Mesenchymal stem cell (in vitro differentiated cells and primary cell): ENCODE data around the gene DHCR24.

ENCODE experiments used
- DNase-seq: peaks from one replicate; pipeline ENCODE4 v3.0.0-alpha.2; 2013
- H2AFZ ChIP-seq: one replicate; pipeline ENCODE4 v1.6.1; 2013; ENCODE audit warnings: low read depth, mild to moderate bottlenecking, control low read depth, inconsistent platforms, low read length, moderate library complexity
- H2AK5ac ChIP-seq: 2 replicates; pipeline ENCODE4 v1.6.1; 2013; ENCODE audit warnings: low read length, moderate library complexity, mild to moderate bottlenecking, inconsistent platforms; ENCODE audit not compliant: severe bottlenecking
- H2BK120ac ChIP-seq: one replicate; pipeline ENCODE4 v1.6.1; 2013; ENCODE audit warnings: low read depth, mild to moderate bottlenecking, inconsistent platforms, low read length, moderate library complexity
- H2BK12ac ChIP-seq, 2 experiments: one replicate each; pipeline ENCODE4 v1.6.1; 2013; ENCODE audit warnings: inconsistent platforms in 2 of 2, low read length in 2 of 2, mild to moderate bottlenecking in 2 of 2, moderate library complexity in 2 of 2, control low read depth in 1 of 2
- H2BK15ac ChIP-seq: one replicate; pipeline ENCODE4 v1.6.1; 2013; ENCODE audit warnings: mild to moderate bottlenecking, low read depth, inconsistent platforms; ENCODE audit not compliant: poor library complexity, severe bottlenecking
- H2BK5ac ChIP-seq: 2 replicates; pipeline ENCODE4 v1.6.1; 2013; ENCODE audit warnings: low read depth, mild to moderate bottlenecking, low read length, control low read depth, inconsistent platforms; ENCODE audit not compliant: poor library complexity, severe bottlenecking
- H3K14ac ChIP-seq, 2 experiments: one replicate each; pipeline ENCODE4 v1.6.1; 2013; ENCODE audit warnings: inconsistent platforms in 2 of 2, low read length in 2 of 2, control low read depth in 1 of 2, mild to moderate bottlenecking in 1 of 2, moderate library complexity in 1 of 2
- H3K18ac ChIP-seq, 2 experiments: one replicate each; pipeline ENCODE4 v1.6.1; 2013; ENCODE audit warnings: inconsistent platforms in 2 of 2, low read length in 2 of 2, control low read depth in 1 of 2, low read depth in 1 of 2, mild to moderate bottlenecking in 1 of 2
- H3K23ac ChIP-seq, 2 experiments: one replicate each; pipeline ENCODE4 v1.6.1; 2013; ENCODE audit warnings: inconsistent platforms in 2 of 2, low read length in 2 of 2, mild to moderate bottlenecking in 2 of 2, moderate library complexity in 2 of 2, control low read depth in 1 of 2
- H3K27ac ChIP-seq: 2 replicates; pipeline ENCODE4 v1.5.1; 2013; ENCODE audit warnings: mild to moderate bottlenecking, moderate library complexity, low read length, control low read depth, inconsistent platforms; ENCODE audit not compliant: poor library complexity, severe bottlenecking
- H3K27me3 ChIP-seq, 2 experiments: 2 replicates each; pipeline versions ENCODE4 v1.6.1 to v1.7.0; 2013; ENCODE audit warnings: low read length in 2 of 2, mild to moderate bottlenecking in 2 of 2, moderate library complexity in 2 of 2, control low read depth in 1 of 2, inconsistent platforms in 1 of 2; ENCODE audit not compliant: control insufficient read depth in 1 of 2, insufficient read depth in 1 of 2
- H3K36me3 ChIP-seq, 2 experiments: 2 replicates each; pipeline versions ENCODE4 v1.6.1 to v1.7.0; 2013; ENCODE audit warnings: low read length in 2 of 2, control low read depth in 1 of 2, inconsistent platforms in 1 of 2, low read depth in 1 of 2, mild to moderate bottlenecking in 1 of 2; ENCODE audit not compliant: insufficient read depth in 2 of 2, control insufficient read depth in 1 of 2
- H3K4ac ChIP-seq, 2 experiments: one replicate each; pipeline ENCODE4 v1.6.1; 2013; ENCODE audit warnings: inconsistent platforms in 2 of 2, low read length in 2 of 2, mild to moderate bottlenecking in 2 of 2, moderate library complexity in 2 of 2, control low read depth in 1 of 2, low read depth in 1 of 2
- H3K4me1 ChIP-seq: 2 replicates; pipeline ENCODE4 v1.6.1; 2013; ENCODE audit warnings: low read depth, low read length, control low read depth; ENCODE audit not compliant: control insufficient read depth, insufficient read depth
- H3K4me2 ChIP-seq: 2 replicates; pipeline ENCODE4 v1.6.1; 2013; ENCODE audit warnings: low read length, mild to moderate bottlenecking, inconsistent platforms; ENCODE audit not compliant: poor library complexity, severe bottlenecking
- H3K4me3 ChIP-seq, 2 experiments: 2 replicates each; pipeline versions ENCODE4 v1.5.1 to v1.7.0; 2013; ENCODE audit warnings: low read length in 2 of 2, mild to moderate bottlenecking in 2 of 2, control low read depth in 1 of 2, low read depth in 1 of 2; ENCODE audit not compliant: insufficient read depth in 1 of 2
- H3K79me1 ChIP-seq: replicated peaks from 2 replicates; pipeline ENCODE4 v1.6.1; 2013; ENCODE audit warnings: mild to moderate bottlenecking, control low read depth, low read length, inconsistent platforms; ENCODE audit not compliant: poor library complexity, severe bottlenecking
- H3K9ac ChIP-seq: 2 replicates; pipeline ENCODE4 v1.7.0; 2013; ENCODE audit warnings: mild to moderate bottlenecking, low read length, moderate library complexity
- H3K9me3 ChIP-seq: 2 replicates; pipeline ENCODE4 v1.7.0; 2013; ENCODE audit warnings: mild to moderate bottlenecking, low read length; ENCODE audit not compliant: control insufficient read depth
- H4K8ac ChIP-seq: one replicate; pipeline ENCODE4 v1.6.1; 2013; ENCODE audit warnings: inconsistent platforms, mild to moderate bottlenecking, low read length, moderate library complexity
- H4K91ac ChIP-seq: one replicate; pipeline ENCODE4 v1.6.1; 2013; ENCODE audit warnings: mild to moderate bottlenecking, low read length, inconsistent platforms
- WGBS: methylation state at CpG from one replicate; pipeline ENCODE4 v1.1.7; 2013; ENCODE audit warnings: mixed read lengths; 5-methylcytosine and 5-hydroxymethylcytosine counted together

The DHCR24 gene

GRCh38 chr1:54845772-54846171 lies 41.2 kb downstream of the DHCR24 start:
- Histone ChIP-seq H2BK12ac (no peak overlapping the region), H2BK15ac (no peak overlapping the region), H2BK120ac (no peak overlapping the region), H2AK5ac (no peak overlapping the region), H3K79me1 (peaks cover 6% of the 10 kb centered on the region), H3K14ac (no peak overlapping the region), H3K18ac (no peak overlapping the region), H4K91ac (no peak overlapping the region), H3K9ac (no peak overlapping the region), H3K4me1 (peaks cover 13% of the 10 kb centered on the region), H3K23ac (no peak overlapping the region), H4K8ac (no peak overlapping the region), H3K27me3 (no peaks in the 10 kb centered on the region), H2BK5ac (no peak overlapping the region), H3K9me3 (no peaks in the 10 kb centered on the region), H3K27ac (no peak overlapping the region), H3K4me2 (no peak overlapping the region), H2AFZ (no peak overlapping the region), H3K36me3 (peaks cover 18 to 33% of the 10 kb centered on the region in 2 experiments), H3K4me3 (no peak overlapping the region), H3K4ac (no peak overlapping the region)
- WGBS, result 98% methylated on average over 3 of the region's 5 CpGs
- DNase-seq, result no peak

- Histone ChIP-seq H3K4ac (no peak overlapping the region), H3K23ac (no peak overlapping the region), H3K9me3 (no peaks in the 10 kb centered on the region), H3K79me1 (peaks cover 6% of the 10 kb centered on the region), H2BK5ac (no peak overlapping the region), H2BK12ac (no peak overlapping the region), H3K4me3 (no peak overlapping the region), H2AFZ (no peak overlapping the region), H3K4me1 (peaks cover 4% of the 10 kb centered on the region), H3K18ac (no peak overlapping the region), H4K91ac (no peak overlapping the region), H3K9ac (no peak overlapping the region), H3K4me2 (no peak overlapping the region), H3K27ac (no peak overlapping the region), H2AK5ac (no peak overlapping the region), H3K36me3 (peaks cover 18 to 26% of the 10 kb centered on the region in 2 experiments), H3K27me3 (no peaks in the 10 kb centered on the region), H2BK120ac (no peak overlapping the region), H3K14ac (no peak overlapping the region), H2BK15ac (no peak overlapping the region), H4K8ac (no peak overlapping the region)
- WGBS, result 95% methylated on average over 3 of the region's 3 CpGs
- DNase-seq, result no peak
Observed at GRCh38 chr1:54844564-54844963, 42.4 kb downstream of the DHCR24 start.

- H2BK5ac ChIP-seq, result no peak overlapping the region
- no peak overlapping the region for H3K4me3 ChIP-seq
- H3K18ac ChIP-seq, result no peak overlapping the region
- H3K4me1 ChIP-seq, result no peaks in the 10 kb centered on the region
- peaks cover 13 to 16% of the 10 kb centered on the region in 2 experiments for H3K36me3 ChIP-seq
- no peaks in the 10 kb centered on the region for H3K9me3 ChIP-seq
- no peak overlapping the region for H2BK120ac ChIP-seq
- no peaks in the 10 kb centered on the region for H3K27me3 ChIP-seq
- DNase-seq, result no peak
- no peak overlapping the region for H2AK5ac ChIP-seq
- no peak overlapping the region for H3K23ac ChIP-seq
- no peak overlapping the region for H2BK15ac ChIP-seq
- WGBS, result 80% methylated on average over 3 of the region's 5 CpGs
- H3K9ac ChIP-seq, result no peak overlapping the region
- H3K79me1 ChIP-seq, result peaks cover 4% of the 10 kb centered on the region
- H2AFZ ChIP-seq, result no peak overlapping the region
- no peak overlapping the region for H3K27ac ChIP-seq
- H4K8ac ChIP-seq, result no peak overlapping the region
- H3K4me2 ChIP-seq, result no peak overlapping the region
- H3K4ac ChIP-seq, result no peak overlapping the region
- no peak overlapping the region for H3K14ac ChIP-seq
- H2BK12ac ChIP-seq, result no peak overlapping the region
- H4K91ac ChIP-seq, result no peak overlapping the region
Observed at GRCh38 chr1:54843449-54843848, 43.5 kb downstream of the DHCR24 start.

- H3K27ac ChIP-seq, result no peak overlapping the region
- H3K23ac ChIP-seq, result no peak overlapping the region
- WGBS, result 88% methylated on average over 3 of the region's 9 CpGs
- H3K4ac ChIP-seq, result no peak overlapping the region
- no peak overlapping the region for H3K18ac ChIP-seq
- peaks cover 8 to 12% of the 10 kb centered on the region in 2 experiments for H3K36me3 ChIP-seq
- no peak overlapping the region for H2AK5ac ChIP-seq
- H2AFZ ChIP-seq, result no peak overlapping the region
- H3K4me2 ChIP-seq, result no peak overlapping the region
- no peak overlapping the region for H2BK15ac ChIP-seq
- H2BK120ac ChIP-seq, result no peak overlapping the region
- no peak for DNase-seq
- H3K9ac ChIP-seq, result no peak overlapping the region
- no peaks in the 10 kb centered on the region for H3K4me1 ChIP-seq
- H3K14ac ChIP-seq, result no peak overlapping the region
- no peak overlapping the region for H2BK12ac ChIP-seq
- H3K9me3 ChIP-seq, result no peaks in the 10 kb centered on the region
- peaks cover 0 to under 1% of the 10 kb centered on the region in 2 experiments for H3K27me3 ChIP-seq
- H3K4me3 ChIP-seq, result no peak overlapping the region
- no peak overlapping the region for H2BK5ac ChIP-seq
- no peak overlapping the region for H4K8ac ChIP-seq
- H3K79me1 ChIP-seq, result no peaks in the 10 kb centered on the region
- H4K91ac ChIP-seq, result no peak overlapping the region
Observed at GRCh38 chr1:54842963-54843362, 44.0 kb downstream of the DHCR24 start.
